ENCODE results near the gene WWOX.

Gene WWOX

DNA sequence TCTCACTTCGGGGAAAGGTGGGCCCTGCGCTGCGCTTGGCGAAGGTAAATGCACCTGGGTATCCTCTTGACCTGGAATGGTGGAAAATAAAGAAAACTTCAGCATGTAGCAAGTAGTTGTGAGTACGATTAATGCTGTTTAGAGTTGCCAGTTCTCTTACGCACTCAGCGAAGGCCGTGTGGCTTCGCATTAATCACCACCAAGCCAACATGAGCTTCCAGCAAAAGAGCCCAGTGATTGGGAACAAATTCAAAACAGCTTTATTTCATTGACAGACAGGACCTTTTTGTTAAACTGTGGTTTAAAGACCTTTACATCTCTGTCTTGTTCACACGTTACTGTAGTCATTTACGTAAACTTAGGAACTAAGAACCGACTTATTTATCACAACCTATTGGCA, 969.7 kb downstream of the WWOX start:
- DNase-seq (ENCODE audit: low read depth) = no peak
- TF ChIP-seq, protein P1, sequence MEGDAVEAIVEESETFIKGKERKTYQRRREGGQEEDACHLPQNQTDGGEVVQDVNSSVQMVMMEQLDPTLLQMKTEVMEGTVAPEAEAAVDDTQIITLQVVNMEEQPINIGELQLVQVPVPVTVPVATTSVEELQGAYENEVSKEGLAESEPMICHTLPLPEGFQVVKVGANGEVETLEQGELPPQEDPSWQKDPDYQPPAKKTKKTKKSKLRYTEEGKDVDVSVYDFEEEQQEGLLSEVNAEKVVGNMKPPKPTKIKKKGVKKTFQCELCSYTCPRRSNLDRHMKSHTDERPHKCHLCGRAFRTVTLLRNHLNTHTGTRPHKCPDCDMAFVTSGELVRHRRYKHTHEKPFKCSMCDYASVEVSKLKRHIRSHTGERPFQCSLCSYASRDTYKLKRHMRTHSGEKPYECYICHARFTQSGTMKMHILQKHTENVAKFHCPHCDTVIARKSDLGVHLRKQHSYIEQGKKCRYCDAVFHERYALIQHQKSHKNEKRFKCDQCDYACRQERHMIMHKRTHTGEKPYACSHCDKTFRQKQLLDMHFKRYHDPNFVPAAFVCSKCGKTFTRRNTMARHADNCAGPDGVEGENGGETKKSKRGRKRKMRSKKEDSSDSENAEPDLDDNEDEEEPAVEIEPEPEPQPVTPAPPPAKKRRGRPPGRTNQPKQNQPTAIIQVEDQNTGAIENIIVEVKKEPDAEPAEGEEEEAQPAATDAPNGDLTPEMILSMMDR (IDR thresholded peaks at IDR 0.05; ENCODE audit: control insufficient read depth, insufficient read depth, low read depth, low read length, missing control alignments) = no peak
- no peak overlapping the region for H3K4me3 ChIP-seq (ENCODE audit: control insufficient read depth, low read depth, low read length)

DNA sequence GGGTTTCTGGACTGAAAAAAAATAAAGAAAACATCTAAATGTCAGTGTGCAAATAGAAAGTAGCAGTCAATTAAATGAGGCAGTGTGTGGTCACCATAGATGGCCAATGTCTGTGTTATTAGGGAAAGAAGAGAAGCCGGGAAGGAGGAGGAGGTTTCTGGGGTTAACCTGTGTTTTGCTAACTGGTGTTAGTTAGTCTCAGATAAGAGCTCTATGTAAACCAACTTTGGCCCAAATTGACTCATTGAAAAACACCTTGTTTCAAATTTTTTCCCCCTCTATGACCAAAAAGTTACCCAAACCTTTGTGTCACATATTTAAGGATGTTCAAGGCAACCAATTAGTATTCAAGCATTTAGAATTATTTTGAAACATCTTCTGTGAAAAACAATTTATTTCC, 970.2 kb downstream of the WWOX start:
- no peak for DNase-seq (ENCODE audit: low read depth)
- TF ChIP-seq, protein P1 (IDR thresholded peaks at IDR 0.05; ENCODE audit: control insufficient read depth, insufficient read depth, low read depth, low read length, missing control alignments) = no peak
- H3K4me3 ChIP-seq (ENCODE audit: control insufficient read depth, low read depth, low read length) = no peak overlapping the region

DNA sequence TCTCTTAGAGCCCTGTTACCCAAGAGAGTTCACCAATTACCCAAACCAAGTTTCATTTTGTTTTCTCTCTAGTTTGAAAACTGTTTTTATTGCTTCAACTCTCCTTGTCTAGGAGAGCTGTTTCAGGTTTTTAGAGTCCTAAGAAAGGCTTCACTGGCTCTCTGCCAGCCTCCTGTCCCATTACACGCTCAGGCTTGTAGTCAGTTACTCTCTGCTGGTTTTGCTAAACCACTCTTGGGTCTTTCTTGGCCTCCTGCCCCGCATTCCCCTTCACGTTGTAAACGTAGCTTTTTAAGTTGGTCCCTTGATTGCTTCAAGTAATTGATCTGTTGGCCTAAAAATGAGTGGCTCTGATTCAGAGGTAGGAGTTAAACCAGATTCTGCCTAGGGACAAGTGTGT, 972.0 kb downstream of the WWOX start:
- no peak overlapping the region for H3K4me3 ChIP-seq (ENCODE audit: control insufficient read depth, low read depth, low read length)
- no peak for DNase-seq (ENCODE audit: low read depth)
- TF ChIP-seq, protein P1 (IDR thresholded peaks at IDR 0.05; ENCODE audit: control insufficient read depth, insufficient read depth, low read depth, low read length, missing control alignments) = no peak

DNA sequence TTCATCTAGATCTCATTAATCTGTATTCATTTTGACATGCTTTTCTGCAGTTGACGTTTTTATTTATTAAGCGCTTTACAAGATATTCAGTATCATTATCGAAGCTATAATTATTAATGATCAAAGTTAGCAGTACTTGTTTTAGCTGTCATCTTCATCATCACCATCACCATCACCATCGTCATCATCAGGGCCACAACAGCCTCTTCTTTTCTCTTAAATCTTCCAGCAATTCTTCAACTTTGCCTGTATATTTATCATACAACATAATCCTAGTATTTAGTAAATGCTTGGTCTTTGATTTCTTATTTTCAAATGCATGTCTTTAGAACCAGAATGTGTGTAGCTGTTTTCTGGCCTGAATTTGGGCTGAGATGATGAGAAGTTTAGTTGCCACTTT, 973.1 kb downstream of the WWOX start:
- TF ChIP-seq, protein P1 (IDR thresholded peaks at IDR 0.05; ENCODE audit: control insufficient read depth, insufficient read depth, low read depth, low read length, missing control alignments) = no peak
- DNase-seq (ENCODE audit: low read depth) = no peak
- H3K4me3 ChIP-seq (ENCODE audit: control insufficient read depth, low read depth, low read length) = no peak overlapping the region

DNA sequence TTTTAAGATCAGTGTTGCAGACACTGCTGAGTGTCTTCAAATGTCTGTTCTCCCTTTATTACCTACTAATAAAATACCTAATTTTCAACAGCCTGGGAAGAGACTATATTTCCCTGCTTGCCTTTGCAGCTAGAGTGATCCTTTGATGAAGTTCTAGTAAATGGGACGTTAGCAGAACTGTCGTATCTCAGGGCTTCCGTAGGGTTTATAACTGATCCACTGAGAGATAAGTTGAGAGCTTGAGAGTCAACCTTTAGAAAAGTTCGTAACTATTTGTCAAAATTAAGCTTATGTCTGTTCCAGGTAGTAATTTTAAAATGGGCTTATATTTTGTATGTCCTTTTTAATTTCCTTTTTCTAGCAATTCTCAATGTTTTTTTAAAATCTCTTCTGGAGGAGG, 974.1 kb downstream of the WWOX start:
- DNase-seq (ENCODE audit: low read depth) = no peak
- TF ChIP-seq, protein P1 (IDR thresholded peaks at IDR 0.05; ENCODE audit: control insufficient read depth, insufficient read depth, low read depth, low read length, missing control alignments) = no peak
- H3K4me3 ChIP-seq (ENCODE audit: control insufficient read depth, low read depth, low read length) = no peak overlapping the region

DNA sequence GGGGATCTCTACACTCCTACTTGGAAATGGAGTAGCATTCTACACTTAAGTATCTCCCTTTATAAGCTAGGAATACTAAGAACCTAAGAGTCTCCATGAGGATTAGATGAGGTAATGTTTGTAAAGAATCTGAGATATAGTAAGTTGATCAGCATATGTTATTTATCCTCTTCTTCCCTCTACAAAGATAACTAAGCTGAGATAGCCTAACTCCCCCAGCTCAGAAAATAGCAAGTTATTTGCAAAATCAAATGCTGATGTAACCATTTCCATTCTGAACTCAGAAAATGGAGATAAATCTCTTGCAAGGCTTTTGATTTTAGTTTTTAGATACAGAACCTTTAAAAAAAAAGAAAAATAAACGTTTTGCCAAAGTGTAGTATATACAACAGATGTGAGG, 975.1 kb downstream of the WWOX start:
- DNase-seq (ENCODE audit: low read depth) = no peak
- H3K4me3 ChIP-seq (ENCODE audit: control insufficient read depth, low read depth, low read length) = no peak overlapping the region
- TF ChIP-seq, protein P1 (IDR thresholded peaks at IDR 0.05; ENCODE audit: control insufficient read depth, insufficient read depth, low read depth, low read length, missing control alignments) = no peak

DNA sequence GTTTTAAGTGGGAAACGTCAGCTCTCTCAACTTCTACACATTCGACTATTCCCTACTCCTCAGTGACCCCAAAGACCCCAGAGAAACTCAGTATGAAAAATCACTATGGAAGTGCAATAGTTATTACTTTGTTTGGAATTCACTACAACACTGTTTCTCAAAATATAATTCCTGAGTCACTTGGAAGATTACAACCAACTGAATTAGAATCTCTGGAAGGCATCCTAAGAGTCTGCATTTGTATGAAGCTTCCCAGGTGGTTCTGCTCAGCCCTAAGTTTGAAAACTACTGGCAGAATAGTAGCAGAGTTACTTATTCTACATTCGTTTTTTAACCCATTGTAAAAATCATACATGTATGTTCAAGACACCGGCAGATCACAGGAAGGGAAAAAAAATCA, 975.5 kb downstream of the WWOX start:
- TF ChIP-seq, protein P1 (IDR thresholded peaks at IDR 0.05; ENCODE audit: control insufficient read depth, insufficient read depth, low read depth, low read length, missing control alignments) = no peak

More for the DNA sequence above, 975.5 kb downstream of the WWOX start:
- DNase-seq (ENCODE audit: low read depth) = no peak
- H3K4me3 ChIP-seq (ENCODE audit: control insufficient read depth, low read depth, low read length) = no peak overlapping the region
